Epithelial cell of proximal tubule (primary cell): ENCODE data around the gene OR8K1. TPM values are rescaled to one million over a fixed set of nuclear protein-coding genes. Genes with fewer than 3 reads are reported as not detected.

ENCODE experiments used
- DNase-seq: peaks from one replicate; pipeline ENCODE4 v3.0.0-alpha.2; 2011; ENCODE audit warnings: low read depth
- H3K4me3 ChIP-seq: 2 replicates; pipeline ENCODE4 v1.5.1; 2011; ENCODE audit warnings: low read depth, mild to moderate bottlenecking, low read length
- CTCF ChIP-seq: conservative IDR thresholded peaks from 2 replicates; pipeline ENCODE4 v1.5.1; 2012; ENCODE audit warnings: low read depth, mild to moderate bottlenecking, low read length
- total RNA-seq: library from RNA; depleted of rRNA; stranded (reverse); fragments of >200 nt; gene quantifications from 2 replicates; pipeline ENCODE4 v1.2.3, GENCODE V29; 2015

Gene OR8K1
- total RNA-seq, 1 donor from 2014 or later: not detected

GRCh38 chr11:56353991-56354390 lies 8.2 kb downstream of the OR8K1 start, which contains the start of gene OR8J1:
Gene OR8J1 (plus strand): TSS chr11:56354291. CDS start chr11:56360247, 5,956 bp downstream.
- no peak within 1 kb of the TSS for H3K4me3 ChIP-seq
- DNase-seq: no peak
- TF ChIP-seq CTCF: no peak

- no peak for DNase-seq
- no peak for TF ChIP-seq CTCF
- no peak within 1 kb of the TSS for H3K4me3 ChIP-seq
These were observed 29.5 kb downstream of the OR8K1 start, which contains the start of gene OR8U1 for GRCh38 chr11:56375324-56375723. Gene OR8U1 (plus strand): TSS chr11:56375624. CDS start chr11:56375624, 0 bp downstream.

- TF ChIP-seq CTCF: no peak
- DNase-seq: no peak
- H3K4me3 ChIP-seq: no peak overlapping the region
These were observed 34.3 kb downstream of the OR8K1 start for GRCh38 chr11:56380120-56380519.

- no peak for TF ChIP-seq CTCF
- no peak overlapping the region for H3K4me3 ChIP-seq
- DNase-seq: no peak
These were observed 48.5 kb downstream of the OR8K1 start for GRCh38 chr11:56394381-56394780.

- DNase-seq: no peak
- TF ChIP-seq CTCF: no peak
- H3K4me3 ChIP-seq: no peak overlapping the region
These were observed 50.2 kb downstream of the OR8K1 start for GRCh38 chr11:56396047-56396446.

Other genes starting within 250 kb of the OR8K1 start
- gene OR8H2, start 242.4 kb upstream of the OR8K1 start, total RNA-seq: not detected in 2 replicates
- gene OR8H3, start 223.7 kb upstream of the OR8K1 start, total RNA-seq: not detected in 2 replicates
- gene OR8J3, start 205.8 kb upstream of the OR8K1 start, total RNA-seq: not detected in 2 replicates
- gene OR8K5, start 185.7 kb upstream of the OR8K1 start, total RNA-seq: not detected in 2 replicates
- gene OR5J2, start 169.4 kb upstream of the OR8K1 start, total RNA-seq: not detected in 2 replicates
- gene OR5T2, start 111.8 kb upstream of the OR8K1 start, total RNA-seq: not detected in 2 replicates
- not detected in 2 replicates for gene OR5T3, start 93.8 kb upstream of the OR8K1 start, total RNA-seq
- not detected in 2 replicates for gene OR5T1, start 71.9 kb upstream of the OR8K1 start, total RNA-seq
- gene OR8H1, start 53.8 kb upstream of the OR8K1 start, total RNA-seq: not detected in 2 replicates
- gene OR8K3, start 30.9 kb upstream of the OR8K1 start, total RNA-seq: not detected in 2 replicates
- not detected in 2 replicates for gene OR8J1, start 8.3 kb downstream of the OR8K1 start, total RNA-seq
- not detected in 2 replicates for gene OR8U1, start 29.6 kb downstream of the OR8K1 start, total RNA-seq
- gene OR5AL1, start 66.7 kb downstream of the OR8K1 start, total RNA-seq: not detected in 2 replicates
- not detected in 2 replicates for gene OR5M3, start 127.3 kb downstream of the OR8K1 start, total RNA-seq
- not detected in 2 replicates for gene OR5M8, start 145.3 kb downstream of the OR8K1 start, total RNA-seq
- not detected in 2 replicates for gene OR5M11, start 197.2 kb downstream of the OR8K1 start, total RNA-seq
- not detected in 2 replicates for gene OR5M10, start 231.7 kb downstream of the OR8K1 start, total RNA-seq